Activated CD8-positive, alpha-beta T cell treated with anti-CD3 and anti-CD28 coated beads, Interleukin-2, amount 10 ng/mL, durations not matched to agents 7 days and 5 days (primary cell): Measurements from ENCODE around the gene ANO6. TPM values are rescaled to one million over a fixed set of nuclear protein-coding genes. Genes with fewer than 3 reads are reported as not detected.

Experiments used
- ATAC-seq: fragments of 150-1000 bp; cut with Tn5 transposase; one replicate; pipeline ENCODE4 v1.10.0; 2021; ENCODE audit warnings: moderate library complexity
- CTCF ChIA-PET: fragments of 350-600 bp; sonication (Branson Sonifier 250); formaldehyde crosslinking; loops from one replicate; lab custom pipeline; 2021; ENCODE audit warnings: antibody characterized with exemption; lab: Charles Lee
- POLR2A ChIA-PET: fragments of 350-600 bp; sonication (Branson Sonifier 250); formaldehyde crosslinking; loops from one replicate; lab custom pipeline; 2021; ENCODE audit warnings: antibody characterized with exemption; lab: Charles Lee
- DNase-seq: peaks from one replicate; pipeline ENCODE4 v3.0.0-alpha.2; 2020
- H3K27ac Mint-ChIP-seq: one replicate; pipeline ENCODE4 v1.8.0; 2021; ENCODE audit warnings: mild to moderate bottlenecking, mixed read lengths
- H3K27me3 Mint-ChIP-seq: one replicate; pipeline ENCODE4 v1.8.0; 2021; ENCODE audit warnings: low read depth, mixed read lengths
- H3K36me3 Mint-ChIP-seq: one replicate; pipeline ENCODE4 v1.8.0; 2021; ENCODE audit warnings: low read depth, mixed read lengths
- H3K4me1 Mint-ChIP-seq: one replicate; pipeline ENCODE4 v1.8.0; 2021; ENCODE audit warnings: low read depth, mixed read lengths
- H3K4me3 Mint-ChIP-seq: one replicate; pipeline ENCODE4 v1.8.0; 2021; ENCODE audit warnings: mild to moderate bottlenecking, mixed read lengths
- H3K9me3 Mint-ChIP-seq: one replicate; pipeline ENCODE4 v1.8.0; 2022; ENCODE audit warnings: mixed read lengths; ENCODE audit not compliant: insufficient read depth
- total RNA-seq, 2 experiments: library from RNA; stranded (reverse); gene quantifications; one replicate each; pipeline ENCODE4 v1.2.3, GENCODE V29; 2021

The ANO6 gene
- total RNA-seq, 2 experiments from 2014 or later, result 23.3 to 24.5 TPM

GRCh38 chr12:45214071-45214470, 1.8 kb upstream of the ANO6 start:
- CTCF ChIA-PET, result interaction anchor here (0.7 to 2.1 kb wide), 5 partner anchors 10 to 549 kb away, joined by 3 to 14 read pairs (median 9); no protein-coding TSS in a partner anchor
- ATAC-seq (no peak), DNase-seq (no peak)
- Mint-ChIP-seq H3K9me3 (no peaks in the 10 kb centered on the region), H3K27ac (no peak overlapping the region), H3K4me1 (peaks cover 31% of the 10 kb centered on the region), H3K36me3 (no peaks in the 10 kb centered on the region), H3K4me3 (peak overlapping the region; percentile 82), H3K27me3 (no peaks in the 10 kb centered on the region)
- POLR2A ChIA-PET, result interaction anchor here (0.7 to 1.9 kb wide), 2 partner anchors 8 to 20 kb away, joined by 3 to 7 read pairs; no protein-coding TSS in a partner anchor

- ATAC-seq (no peak), DNase-seq (peak; percentile 26)
- Mint-ChIP-seq H3K27ac (peak overlapping the region; percentile 83), H3K9me3 (no peaks in the 10 kb centered on the region), H3K36me3 (no peaks in the 10 kb centered on the region), H3K4me1 (peaks cover 38% of the 10 kb centered on the region), H3K4me3 (peak overlapping the region; percentile 82), H3K27me3 (no peaks in the 10 kb centered on the region)
- ChIA-PET POLR2A (interaction anchor here (1.1 to 1.9 kb wide), 6 partner anchors 9 to 775 kb away, joined by 3 to 9 read pairs (median 3); partner anchors contain the start of gene SCAF11), CTCF (interaction anchor here (0.7 to 2.1 kb wide), 10 partner anchors 10 to 548 kb away, joined by 3 to 14 read pairs (median 6); no protein-coding TSS in a partner anchor)
Measured at GRCh38 chr12:45214749-45215418, 1.0 kb upstream of the ANO6 start.

GRCh38 chr12:45216230-45216982, 511 bp downstream of the ANO6 start:
- DNase-seq, result peak; percentile 69
- peaks cover 47% of the 10 kb centered on the region for H3K4me1 Mint-ChIP-seq

GRCh38 chr12:45216983-45217485, 1.1 kb downstream of the ANO6 start:
- CTCF ChIA-PET, result interaction anchor here (0.6 to 1.5 kb wide), 8 partner anchors 9 to 529 kb away, joined by 3 to 5 read pairs (median 4); no protein-coding TSS in a partner anchor
- ATAC-seq (no peak), DNase-seq (no peak)
- H3K27ac Mint-ChIP-seq, result peak overlapping the region; percentile 60
- H3K27me3 Mint-ChIP-seq, result no peaks in the 10 kb centered on the region
- peaks cover 6% of the 10 kb centered on the region for H3K36me3 Mint-ChIP-seq
- no peaks in the 10 kb centered on the region for H3K9me3 Mint-ChIP-seq
- POLR2A ChIA-PET, result interaction anchor here (0.8 kb wide), 1 partner anchor 512 kb away, joined by 4 read pairs; no protein-coding TSS in a partner anchor
- peak overlapping the region; percentile 82 for H3K4me3 Mint-ChIP-seq
- peaks cover 48% of the 10 kb centered on the region for H3K4me1 Mint-ChIP-seq

More at GRCh38 chr12:45216230-45216982, 511 bp downstream of the ANO6 start:
- H3K27ac Mint-ChIP-seq, result peak overlapping the region; percentile 83
- H3K9me3 Mint-ChIP-seq, result no peaks in the 10 kb centered on the region
- H3K27me3 Mint-ChIP-seq, result no peaks in the 10 kb centered on the region
- CTCF ChIA-PET, result interaction anchor here (0.6 to 2.1 kb wide), 12 partner anchors 10 to 530 kb away, joined by 3 to 14 read pairs (median 3); no protein-coding TSS in a partner anchor
- H3K36me3 Mint-ChIP-seq, result peaks cover 5% of the 10 kb centered on the region
- POLR2A ChIA-PET, result interaction anchor here (1.1 to 1.9 kb wide), 5 partner anchors 11 to 773 kb away, joined by 3 to 9 read pairs (median 3); partner anchors contain the start of gene SCAF11
- peak overlapping the region; percentile 82 for H3K4me3 Mint-ChIP-seq
- ATAC-seq, result peak; percentile 58

- H3K9me3 Mint-ChIP-seq, result no peaks in the 10 kb centered on the region
- H3K27me3 Mint-ChIP-seq, result no peaks in the 10 kb centered on the region
- ATAC-seq (no peak), DNase-seq (no peak)
- H3K27ac Mint-ChIP-seq, result no peak overlapping the region
- peaks cover 7% of the 10 kb centered on the region for H3K36me3 Mint-ChIP-seq
- POLR2A ChIA-PET, result interaction anchor here (0.8 kb wide), 1 partner anchor 511 kb away, joined by 4 read pairs; no protein-coding TSS in a partner anchor
- peak overlapping the region; percentile 82 for H3K4me3 Mint-ChIP-seq
- peaks cover 48% of the 10 kb centered on the region for H3K4me1 Mint-ChIP-seq
- CTCF ChIA-PET, result interaction anchor here (0.5 to 1.5 kb wide), 6 partner anchors 10 to 528 kb away, joined by 3 to 5 read pairs (median 4); no protein-coding TSS in a partner anchor
Measured at GRCh38 chr12:45217846-45218245, 2.0 kb downstream of the ANO6 start.

- Mint-ChIP-seq H3K4me1 (peaks cover 39% of the 10 kb centered on the region), H3K36me3 (peaks cover 9% of the 10 kb centered on the region), H3K27me3 (no peaks in the 10 kb centered on the region), H3K27ac (no peak overlapping the region), H3K4me3 (no peak overlapping the region), H3K9me3 (no peaks in the 10 kb centered on the region)
- ATAC-seq (no peak), DNase-seq (no peak)
- CTCF ChIA-PET, result no interaction called here
- POLR2A ChIA-PET, result no interaction called here
Measured at GRCh38 chr12:45219621-45220020, 3.7 kb downstream of the ANO6 start.

GRCh38 chr12:45220363-45220931, 4.6 kb downstream of the ANO6 start:
- H3K4me3 Mint-ChIP-seq, result no peak overlapping the region
- peaks cover 9% of the 10 kb centered on the region for H3K36me3 Mint-ChIP-seq
- peaks cover 37% of the 10 kb centered on the region for H3K4me1 Mint-ChIP-seq
- CTCF ChIA-PET, result interaction anchor here (1.4 kb wide), 1 partner anchor 770 kb away, joined by 3 read pairs; the partner anchor contains the start of gene SCAF11
- H3K27ac Mint-ChIP-seq, result no peak overlapping the region
- no peak for ATAC-seq
- POLR2A ChIA-PET, result no interaction called here
- no peaks in the 10 kb centered on the region for H3K27me3 Mint-ChIP-seq
- no peaks in the 10 kb centered on the region for H3K9me3 Mint-ChIP-seq
- DNase-seq, result no peak

- DNase-seq (no peak), ATAC-seq (no peak)
- Mint-ChIP-seq H3K27ac (no peak overlapping the region), H3K36me3 (peaks cover 12% of the 10 kb centered on the region), H3K9me3 (no peaks in the 10 kb centered on the region), H3K4me3 (no peak overlapping the region), H3K27me3 (no peaks in the 10 kb centered on the region), H3K4me1 (peaks cover 37% of the 10 kb centered on the region)
- ChIA-PET CTCF (interaction anchor here (1.4 kb wide), 1 partner anchor 770 kb away, joined by 3 read pairs; the partner anchor contains the start of gene SCAF11), POLR2A (no interaction called here)
Measured at GRCh38 chr12:45220969-45221368, 5.1 kb downstream of the ANO6 start.

- POLR2A ChIA-PET, result no interaction called here
- CTCF ChIA-PET, result interaction anchor here (2.8 kb wide), 1 partner anchor 9 kb away, joined by 7 read pairs; no protein-coding TSS in a partner anchor
Measured at GRCh38 chr12:45223868-45224267, 8.0 kb downstream of the ANO6 start.

GRCh38 chr12:45224311-45224710, 8.4 kb downstream of the ANO6 start:
- Mint-ChIP-seq H3K27ac (no peak overlapping the region), H3K4me1 (peaks cover 19% of the 10 kb centered on the region), H3K9me3 (no peaks in the 10 kb centered on the region), H3K27me3 (no peaks in the 10 kb centered on the region), H3K4me3 (no peak overlapping the region), H3K36me3 (peaks cover 20% of the 10 kb centered on the region)
- POLR2A ChIA-PET, result interaction anchor here (0.6 kb wide), 1 partner anchor 662 kb away, joined by 4 read pairs; no protein-coding TSS in a partner anchor
- DNase-seq (no peak), ATAC-seq (no peak)
- CTCF ChIA-PET, result interaction anchor here (2.8 kb wide), 1 partner anchor 9 kb away, joined by 7 read pairs; no protein-coding TSS in a partner anchor

More at GRCh38 chr12:45223868-45224267, 8.0 kb downstream of the ANO6 start:
- no peak overlapping the region for H3K27ac Mint-ChIP-seq
- no peak for DNase-seq
- H3K4me1 Mint-ChIP-seq, result peaks cover 22% of the 10 kb centered on the region
- H3K9me3 Mint-ChIP-seq, result no peaks in the 10 kb centered on the region
- ATAC-seq, result no peak
- H3K4me3 Mint-ChIP-seq, result no peak overlapping the region
- H3K36me3 Mint-ChIP-seq, result peaks cover 20% of the 10 kb centered on the region
- H3K27me3 Mint-ChIP-seq, result no peaks in the 10 kb centered on the region

GRCh38 chr12:45226021-45226420, 10.1 kb downstream of the ANO6 start:
- Mint-ChIP-seq H3K4me1 (peaks cover 6% of the 10 kb centered on the region), H3K36me3 (peaks cover 22% of the 10 kb centered on the region), H3K9me3 (no peaks in the 10 kb centered on the region), H3K27ac (no peak overlapping the region), H3K27me3 (no peaks in the 10 kb centered on the region), H3K4me3 (no peak overlapping the region)
- POLR2A ChIA-PET, result no interaction called here
- CTCF ChIA-PET, result interaction anchor here (2.8 kb wide), 1 partner anchor 11 kb away, joined by 7 read pairs; no protein-coding TSS in a partner anchor
- ATAC-seq, result no peak
- DNase-seq, result no peak
